ENCODE data around the gene CCDC80.

DNA sequence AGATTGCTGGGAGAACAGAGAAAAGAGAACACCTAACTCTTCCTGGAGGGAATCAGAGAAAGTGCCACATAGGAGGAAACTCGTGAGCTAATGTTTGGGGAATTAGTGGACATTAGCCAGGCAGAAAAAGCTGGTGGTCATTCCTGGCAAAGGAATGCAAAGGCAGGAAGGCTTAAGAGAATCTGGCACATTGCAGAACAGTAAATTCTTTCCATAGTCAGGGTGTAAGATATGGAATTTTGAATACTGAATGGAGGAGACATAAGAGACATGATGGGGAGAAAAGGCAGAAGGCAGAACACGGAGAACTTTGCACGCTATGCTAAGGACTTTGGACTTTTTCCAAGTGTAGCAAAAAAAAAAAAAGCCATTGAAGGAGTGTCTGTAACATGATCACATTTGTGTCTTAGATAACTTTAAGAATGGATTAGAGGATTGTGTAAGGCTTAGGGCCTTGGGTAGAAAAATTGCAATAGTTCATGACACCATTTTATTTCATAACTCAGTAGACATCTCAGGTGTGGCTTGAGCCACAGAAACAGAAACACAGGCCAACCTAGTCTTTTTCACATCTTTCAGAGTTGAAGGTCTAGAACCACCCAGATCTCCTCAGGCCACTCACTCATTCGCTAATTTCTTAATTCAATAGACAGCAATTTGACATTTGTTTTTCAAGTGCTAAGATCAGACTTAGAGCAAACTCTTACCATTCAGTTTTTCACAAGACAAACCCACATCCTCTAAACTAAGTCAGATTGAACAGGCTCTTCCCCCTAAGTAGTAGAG, 31.2 kb upstream of the CCDC80 start:
- TF ChIP-seq, protein P1, sequence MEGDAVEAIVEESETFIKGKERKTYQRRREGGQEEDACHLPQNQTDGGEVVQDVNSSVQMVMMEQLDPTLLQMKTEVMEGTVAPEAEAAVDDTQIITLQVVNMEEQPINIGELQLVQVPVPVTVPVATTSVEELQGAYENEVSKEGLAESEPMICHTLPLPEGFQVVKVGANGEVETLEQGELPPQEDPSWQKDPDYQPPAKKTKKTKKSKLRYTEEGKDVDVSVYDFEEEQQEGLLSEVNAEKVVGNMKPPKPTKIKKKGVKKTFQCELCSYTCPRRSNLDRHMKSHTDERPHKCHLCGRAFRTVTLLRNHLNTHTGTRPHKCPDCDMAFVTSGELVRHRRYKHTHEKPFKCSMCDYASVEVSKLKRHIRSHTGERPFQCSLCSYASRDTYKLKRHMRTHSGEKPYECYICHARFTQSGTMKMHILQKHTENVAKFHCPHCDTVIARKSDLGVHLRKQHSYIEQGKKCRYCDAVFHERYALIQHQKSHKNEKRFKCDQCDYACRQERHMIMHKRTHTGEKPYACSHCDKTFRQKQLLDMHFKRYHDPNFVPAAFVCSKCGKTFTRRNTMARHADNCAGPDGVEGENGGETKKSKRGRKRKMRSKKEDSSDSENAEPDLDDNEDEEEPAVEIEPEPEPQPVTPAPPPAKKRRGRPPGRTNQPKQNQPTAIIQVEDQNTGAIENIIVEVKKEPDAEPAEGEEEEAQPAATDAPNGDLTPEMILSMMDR (IDR thresholded peaks at IDR 0.05) = no peak
- no peak for TF ChIP-seq POLR2A (IDR thresholded peaks at IDR 0.05)

Data from lower leg skin (tissue), 3 donors.